ENCODE results near the gene LMO3. TPM values are rescaled to one million over a fixed set of nuclear protein-coding genes. Genes with fewer than 3 reads are reported as not detected.

Gene LMO3
- total and polyA plus RNA-seq, 2 of the 8 experiments (the other 6 are each of a cell fraction or from before 2014, with no cell fraction given), result 4.7 to 16.7 TPM

DNA sequence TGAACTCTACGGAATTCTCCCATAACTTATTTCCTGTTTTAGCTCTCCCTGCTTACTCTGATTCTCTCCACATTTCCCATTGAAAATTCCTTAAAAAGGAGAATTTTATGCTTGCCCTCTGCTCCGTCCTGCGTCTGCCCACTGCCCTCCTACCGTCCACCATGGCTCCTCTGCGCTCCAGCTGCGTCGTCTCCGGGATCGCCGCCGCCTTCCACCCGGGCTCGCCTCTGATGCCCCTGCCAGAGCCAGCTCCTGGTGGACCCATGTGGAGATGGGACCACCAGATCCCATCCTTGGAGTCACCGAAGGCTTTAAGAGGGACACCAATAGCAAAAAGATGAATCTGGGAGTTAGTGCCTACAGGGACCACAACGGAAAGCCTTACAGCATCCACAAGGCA is 92.7 kb downstream of the LMO3 start:
- H4K8ac ChIP-seq (ENCODE audit: extremely low read depth, insufficient read depth, low read length), result no peak overlapping the region
- H3K56ac ChIP-seq (replicated peaks; ENCODE audit: insufficient read length, low read depth, low read length), result no peak overlapping the region
- ChIA-PET POLR2A (ENCODE audit: partially characterized antibody) (no interaction called here), CTCF (ENCODE audit: partially characterized antibody) (interaction anchor here (0.7 kb wide), 1 partner anchor 78 kb away, joined by 3 read pairs; no protein-coding TSS in a partner anchor)
- peaks cover 0 to 4% (median 0%) of the 10 kb centered on the region in 4 experiments; a peak in 2 of 7 replicates for H3K4me1 ChIP-seq (replicated peaks in 1 of 4; ENCODE audit: control insufficient read depth in 3 of 4, insufficient read depth in 4 of 4, low read length in 3 of 4)
- H3K9ac ChIP-seq (replicated peaks in 1 of 4; ENCODE audit: extremely low read depth in 1 of 4, low read depth in 3 of 4, low read length in 3 of 4), result no peak overlapping the region
- no peaks in the 10 kb centered on the region for H3K79me1 ChIP-seq (ENCODE audit: low read depth, low read length)
- TF ChIP-seq TEAD4 (IDR thresholded peaks at IDR 0.05; ENCODE audit: low read depth, low read length), result no peak
- TF ChIP-seq ATF2 (IDR thresholded peaks at IDR 0.05; ENCODE audit: low read length), result no peak
- TF ChIP-seq YY1 (IDR thresholded peaks at IDR 0.05; ENCODE audit: low read depth, low read length), result no peak
- no peak overlapping the region for H3K27ac ChIP-seq (ENCODE audit: low read depth, low read length)
- no peak overlapping the region for H3K4me3 ChIP-seq (ENCODE audit: extremely low read depth in 1 of 4, insufficient read depth in 2 of 4, low read depth in 3 of 4, low read length in 4 of 4)
- H2BK12ac ChIP-seq (ENCODE audit: low read depth, low read length), result no peak overlapping the region
- H3K36me3 ChIP-seq (ENCODE audit: control insufficient read depth in 2 of 4, insufficient read depth in 4 of 4, low read length in 3 of 4), result no peaks in the 10 kb centered on the region
- no peak overlapping the region for H3K14ac ChIP-seq (ENCODE audit: insufficient read length)
- no peak overlapping the region for H4K5ac ChIP-seq (ENCODE audit: insufficient read length, low read depth, low read length)
- DNase-seq (ENCODE audit: low read depth in 1 of 2, low spot score in 2 of 2) (no peak), FAIRE-seq (no peak)
- no peak overlapping the region for H3K4me2 ChIP-seq (ENCODE audit: insufficient read depth in 1 of 2, low read depth in 2 of 2, low read length in 2 of 2)
- no peak overlapping the region for H2AK5ac ChIP-seq (ENCODE audit: low read depth, low read length)
- H2BK20ac ChIP-seq (ENCODE audit: low read length), result no peak overlapping the region
- no peak overlapping the region for H3K4ac ChIP-seq (replicated peaks; ENCODE audit: insufficient read length, low read depth, low read length)
- no peaks in the 10 kb centered on the region for H3K23me2 ChIP-seq (ENCODE audit: low read depth, low read length)
- 95% methylated on average over 13 of the region's 15 CpGs; no CpG with 5 or more reads in 1 of the 2 experiments for WGBS, 2 experiments (ENCODE audit: extremely low coverage in 1 of 2, insufficient coverage in 1 of 2, insufficient read length in 1 of 2, insufficient replicate concordance in 2 of 2, low coverage in 1 of 2, low lambda C conversion rate in 2 of 2, missing lambda C conversion rate in 1 of 2)
- no peak overlapping the region for H2BK120ac ChIP-seq (replicated peaks; ENCODE audit: low read depth, low read length)
- no peak overlapping the region for H3K18ac ChIP-seq (ENCODE audit: extremely low read depth, low read length)
- H3K79me2 ChIP-seq (ENCODE audit: control insufficient read depth in 1 of 2, insufficient read depth in 2 of 2, low read length in 2 of 2), result no peaks in the 10 kb centered on the region
- H4K91ac ChIP-seq (replicated peaks; ENCODE audit: insufficient read length, low read length), result no peak overlapping the region
- H4K20me1 ChIP-seq (replicated peaks in 1 of 2; ENCODE audit: control insufficient read depth in 1 of 2, insufficient read depth in 2 of 2, low read length in 2 of 2), result no peaks in the 10 kb centered on the region
- no peak overlapping the region for H2BK15ac ChIP-seq (ENCODE audit: low read length)
- H3K23ac ChIP-seq (ENCODE audit: insufficient read length), result no peak overlapping the region
- H3K27me3 ChIP-seq (replicated peaks in 1 of 4; ENCODE audit: control insufficient read depth in 3 of 4, extremely low read depth in 1 of 4, insufficient read depth in 3 of 4, low read length in 3 of 4), result no peaks in the 10 kb centered on the region
- H3K9me3 ChIP-seq (ENCODE audit: insufficient read depth in 2 of 2, low read depth in 1 of 2, low read length in 1 of 2), result no peaks in the 10 kb centered on the region
- H2AFZ ChIP-seq (ENCODE audit: low read length), result no peak overlapping the region
- H2BK5ac ChIP-seq (ENCODE audit: low read depth, low read length), result no peak overlapping the region

Data from H1 (cell line).